COLO668 (cell line): ENCODE measurements around the gene C2orf49.

ENCODE experiments used
- DNase-seq: peaks from one replicate; lab custom pipeline; 2025; ENCODE audit not compliant: unreplicated experiment; lab: John Stamatoyannopoulos, UW

C2orf49 gene

DNA sequence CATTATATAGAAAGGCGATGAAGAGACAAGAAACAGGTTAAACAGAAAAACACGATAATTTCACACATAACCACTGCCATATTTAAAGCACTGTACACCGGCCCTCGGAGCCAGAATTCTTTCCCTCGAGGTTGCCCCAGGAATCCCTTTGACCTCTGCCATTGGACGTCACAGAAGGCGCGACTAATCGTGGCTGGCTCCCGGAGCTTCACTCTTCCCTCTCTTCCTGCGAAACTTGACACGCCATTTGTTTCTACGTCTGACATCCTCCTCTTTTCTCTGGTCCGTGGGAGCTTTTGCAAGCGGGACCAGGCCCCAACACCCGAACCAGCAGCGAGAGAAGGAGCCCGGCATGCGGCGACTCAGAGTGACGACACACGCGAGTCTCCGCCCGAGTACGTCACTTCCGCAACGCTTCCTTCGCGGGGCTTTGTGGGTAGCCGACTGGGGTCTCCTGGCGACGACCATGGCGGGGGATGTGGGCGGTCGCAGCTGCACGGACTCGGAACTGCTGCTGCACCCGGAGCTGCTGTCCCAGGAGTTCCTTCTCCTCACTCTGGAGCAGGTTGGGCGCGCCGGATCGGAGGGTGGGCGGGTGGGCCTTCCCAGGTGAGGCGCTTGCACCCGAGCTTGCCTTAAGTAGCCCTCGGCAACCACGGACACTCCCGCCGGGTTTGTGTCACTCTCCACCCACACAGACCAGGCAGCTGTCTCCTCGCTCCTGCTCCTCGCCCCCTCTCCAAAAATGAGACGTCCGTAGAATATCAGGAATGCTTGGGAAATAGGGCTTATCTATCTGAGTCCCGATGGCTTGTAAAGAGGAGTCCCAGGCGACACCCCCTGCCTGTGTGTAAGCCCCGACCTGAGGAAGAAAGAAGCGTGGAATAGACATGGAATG is at the start of gene C2orf49:
TSS of gene C2orf49 (plus strand) at position 419 of the 898 bp plus-strand sequence. CDS start at position 467, 48 bp downstream.
- DNase-seq, result peak; percentile 89

- DNase-seq, result peak; percentile 20
These were observed 49.6 kb upstream of the C2orf49 start for GRCh38 chr2:105287692-105288091.

GRCh38 chr2:105288133-105288532 is 49.2 kb upstream of the C2orf49 start:
- DNase-seq, result no peak

DNA sequence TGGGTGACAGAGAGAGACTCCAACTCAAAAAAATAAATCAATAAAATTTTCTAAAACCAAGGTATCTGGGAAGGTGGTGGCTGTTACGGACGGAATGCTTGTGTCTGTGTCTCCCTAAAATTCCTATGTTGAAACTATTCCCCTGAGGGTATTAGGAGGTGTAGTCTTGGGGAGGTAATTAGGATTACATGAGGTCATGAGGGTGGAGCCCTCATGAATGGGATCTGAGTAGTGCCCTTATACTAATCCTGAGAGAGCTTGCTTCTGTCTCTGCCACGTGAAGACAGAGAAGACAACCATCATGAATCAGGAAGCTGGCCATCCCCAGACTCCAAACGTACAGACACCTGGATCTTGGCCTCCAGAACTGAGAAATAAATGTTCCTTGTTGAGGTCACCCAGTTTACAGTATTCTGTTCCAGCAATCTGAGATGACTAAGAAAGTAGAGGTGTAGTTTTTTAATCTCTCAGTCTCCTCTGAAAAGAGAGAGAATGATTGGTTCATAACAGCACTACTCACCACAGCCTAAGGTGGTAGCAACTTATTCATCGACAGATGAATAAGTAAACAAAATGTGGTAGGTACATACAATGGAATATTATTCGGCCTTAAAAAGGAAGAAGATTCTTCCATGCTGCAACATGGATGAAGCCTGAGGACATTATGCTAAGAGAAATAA is 46.2 kb upstream of the C2orf49 start:
- DNase-seq, result no peak

GRCh38 chr2:105291981-105292380 is 45.4 kb upstream of the C2orf49 start:
- DNase-seq, result no peak

DNA sequence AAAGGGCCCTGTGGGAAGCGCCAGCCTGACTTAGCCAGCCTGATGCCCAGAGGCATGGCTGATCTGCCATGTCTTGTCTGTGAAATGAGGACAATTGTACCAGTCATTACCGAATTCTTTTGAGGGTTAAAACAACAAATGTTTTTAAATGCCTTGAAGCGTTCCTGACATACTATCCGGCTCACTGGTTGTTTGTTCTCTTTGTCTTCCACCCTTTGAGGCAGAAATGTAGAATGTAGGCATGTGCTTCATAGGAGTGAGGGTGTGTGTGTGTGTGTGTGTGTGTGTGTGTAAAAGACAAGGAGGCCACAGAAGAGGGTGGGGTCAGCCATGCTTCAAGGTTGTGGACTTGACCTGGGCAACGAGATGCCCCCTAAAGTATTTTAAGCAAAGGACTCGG is 43.3 kb upstream of the C2orf49 start:
- DNase-seq, result no peak

DNA sequence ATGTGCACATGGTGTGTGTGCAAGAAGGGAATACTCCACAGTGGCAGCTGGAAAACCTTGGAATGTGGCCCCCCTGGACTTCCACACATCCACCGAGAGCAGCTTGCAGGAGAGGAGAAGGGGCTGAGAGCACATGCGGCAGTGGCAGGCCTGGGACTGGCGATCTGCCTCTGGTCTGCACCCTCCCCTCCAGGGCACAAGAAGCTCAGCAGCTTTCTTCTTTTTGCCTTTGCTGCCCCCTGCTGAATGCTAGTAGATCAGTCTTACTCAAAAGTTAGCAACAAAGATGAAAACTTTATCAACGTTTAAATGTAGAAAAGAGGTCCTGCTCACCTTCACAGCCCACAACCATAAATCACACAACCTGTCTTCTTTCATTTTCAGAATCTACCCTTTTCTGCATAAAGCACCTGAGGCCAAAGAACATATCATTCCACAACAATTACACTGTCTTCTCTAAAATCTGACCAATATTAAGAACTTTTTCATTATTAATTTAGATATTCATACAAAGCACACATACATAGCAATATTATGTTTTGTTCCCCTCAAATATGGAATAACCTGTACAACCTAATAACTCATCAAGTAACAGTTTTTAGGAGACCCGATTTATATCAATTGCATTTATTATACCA is 42.4 kb upstream of the C2orf49 start:
- no peak for DNase-seq

DNA sequence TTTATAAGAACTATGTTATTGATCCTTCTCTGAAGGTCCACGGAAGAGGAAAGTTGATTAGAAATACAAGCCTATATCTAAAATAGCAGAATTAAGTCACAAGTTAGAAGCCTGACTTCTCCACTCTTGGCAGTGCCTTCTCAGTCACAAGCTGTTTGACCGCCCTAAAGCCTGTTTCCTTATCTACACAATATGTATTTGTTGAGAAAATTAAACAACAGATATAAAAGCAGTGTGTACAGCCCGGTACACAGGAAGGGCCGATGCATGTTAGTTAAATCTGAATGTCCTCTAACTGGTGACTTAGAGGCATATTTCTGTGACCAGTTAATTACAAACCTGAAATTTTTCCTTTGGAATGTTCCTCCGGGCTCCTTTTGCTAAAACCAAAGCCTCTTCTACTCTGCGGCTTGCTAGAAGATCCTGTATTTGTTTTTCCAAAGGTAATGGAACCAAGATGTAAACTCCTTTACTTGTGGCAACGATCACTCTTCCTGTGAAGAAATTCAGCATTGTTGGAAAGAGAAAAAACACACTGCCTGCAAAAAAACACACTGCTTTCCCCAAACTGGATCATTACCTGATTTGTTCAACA is 41.2 kb upstream of the C2orf49 start:
- no peak for DNase-seq

GRCh38 chr2:105297216-105297615 is 40.1 kb upstream of the C2orf49 start:
- no peak for DNase-seq

DNA sequence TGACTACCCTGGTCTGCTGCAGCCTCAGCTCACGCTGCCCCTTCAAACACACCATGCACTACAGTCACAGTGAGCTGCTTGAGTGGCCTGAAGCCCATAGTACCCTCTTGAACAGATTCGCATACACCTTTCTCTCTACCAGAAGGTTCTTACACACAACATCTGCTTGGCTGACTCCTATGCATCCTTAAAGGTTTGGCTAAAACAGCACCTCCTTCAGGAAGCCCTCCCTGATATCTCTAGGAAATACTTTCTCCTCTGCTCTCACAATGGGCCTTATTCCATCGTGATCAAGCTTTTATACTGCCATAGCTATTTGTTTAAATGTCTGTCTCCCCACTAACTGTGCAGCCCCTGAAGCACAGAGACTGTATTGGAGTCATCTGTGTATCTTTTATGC is 39.3 kb upstream of the C2orf49 start:
- DNase-seq, result no peak

GRCh38 chr2:105299290-105299689 is 38.0 kb upstream of the C2orf49 start:
- DNase-seq, result no peak

DNA sequence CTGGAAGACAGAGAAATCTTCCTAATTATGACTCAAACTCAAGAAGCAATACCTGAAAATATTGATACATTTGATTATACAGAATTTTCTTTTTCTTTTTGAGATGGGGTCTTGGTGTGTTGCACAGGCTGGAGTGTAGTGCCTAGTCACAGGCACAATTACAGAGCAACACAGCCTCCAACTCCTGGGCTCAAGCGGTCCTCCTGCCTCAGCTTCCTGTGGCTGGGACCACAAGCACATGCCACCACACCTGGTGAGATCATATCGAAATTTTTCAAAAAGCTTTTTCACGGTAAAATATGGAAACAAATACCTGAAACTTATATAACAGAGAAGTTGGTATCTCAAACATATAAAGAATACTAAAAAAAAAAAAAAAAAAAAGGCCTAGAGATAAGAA is 35.7 kb upstream of the C2orf49 start:
- DNase-seq, result no peak

- no peak for DNase-seq
These were observed 30.2 kb upstream of the C2orf49 start for GRCh38 chr2:105307146-105307545.

DNA sequence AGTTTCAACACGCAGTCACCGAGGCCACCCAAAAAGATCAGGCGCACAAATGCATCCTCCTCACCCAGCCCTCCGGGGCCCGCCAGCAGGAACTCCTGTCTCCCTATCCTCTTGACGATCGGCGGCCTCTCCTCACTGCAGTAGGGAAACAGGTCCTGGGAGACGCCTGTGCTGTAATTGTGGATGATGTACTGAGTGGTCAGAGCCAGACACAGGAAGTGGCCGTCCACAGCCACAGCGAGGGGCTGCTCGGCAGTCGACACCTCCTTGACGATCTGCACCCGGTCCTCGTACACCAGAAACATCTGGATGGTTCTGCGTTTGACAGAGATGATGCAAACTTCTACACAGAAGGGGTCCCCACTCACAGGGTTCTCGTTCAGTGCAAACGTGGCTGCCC is 29.8 kb upstream of the C2orf49 start:
- DNase-seq, result no peak

GRCh38 chr2:105307962-105308361 is 29.4 kb upstream of the C2orf49 start:
- DNase-seq, result no peak

DNA sequence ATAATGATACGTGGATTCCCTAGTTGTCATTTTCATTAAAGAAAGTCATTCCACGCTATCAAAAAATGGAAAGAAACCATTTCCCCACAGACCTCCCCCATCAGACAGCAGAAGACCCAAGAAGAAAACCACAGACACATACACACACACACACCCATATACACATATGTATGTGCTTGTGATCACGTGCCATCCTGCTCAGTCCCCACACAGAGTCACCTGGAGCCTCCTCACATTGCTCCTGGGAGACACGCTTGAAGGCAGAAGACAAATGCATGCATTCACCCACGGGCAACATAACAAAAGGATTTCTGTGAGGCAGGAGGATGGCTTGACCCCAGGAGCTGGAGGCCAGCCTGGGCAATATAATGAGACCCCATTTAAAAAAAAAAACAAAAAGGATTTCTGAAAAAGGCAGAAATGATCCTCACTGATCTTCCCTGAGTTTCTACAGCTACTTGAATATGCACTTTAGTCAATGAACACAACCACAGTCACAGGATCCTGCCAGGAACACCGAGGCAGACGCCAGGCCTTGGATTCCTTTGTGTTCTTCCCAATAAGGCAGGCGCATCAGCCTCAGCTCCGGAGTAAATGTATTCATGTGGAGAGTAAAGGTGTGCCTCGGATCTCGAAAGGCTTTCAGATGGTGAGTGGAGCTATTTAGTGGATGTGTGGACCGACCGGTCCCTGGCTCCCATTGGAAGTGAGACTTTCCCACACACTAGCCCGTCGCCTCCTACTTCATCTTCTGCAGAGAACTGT is 28.8 kb upstream of the C2orf49 start:
- DNase-seq, result no peak

DNA sequence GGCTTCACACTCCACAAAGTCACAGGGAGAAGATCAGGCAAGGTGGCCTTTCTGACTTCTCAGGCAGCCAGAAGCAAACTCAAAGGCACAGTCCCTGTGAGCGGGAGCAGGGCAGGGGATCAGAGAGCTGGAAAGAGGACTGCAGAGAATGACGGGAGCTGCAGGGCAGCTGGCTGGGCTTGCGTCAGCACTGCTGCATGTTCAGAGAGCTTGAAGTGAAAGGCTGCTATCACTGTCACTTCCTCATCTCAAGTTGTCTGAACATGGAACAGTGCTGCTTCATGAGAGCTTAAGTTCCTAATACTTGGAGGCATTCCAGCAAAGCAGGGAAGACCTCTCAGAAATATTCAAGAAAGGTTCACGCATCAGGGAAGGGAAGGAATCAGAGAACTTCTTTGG is 28.2 kb upstream of the C2orf49 start:
- no peak for DNase-seq

GRCh38 chr2:105313877-105314276 is 23.5 kb upstream of the C2orf49 start:
- DNase-seq, result no peak

DNA sequence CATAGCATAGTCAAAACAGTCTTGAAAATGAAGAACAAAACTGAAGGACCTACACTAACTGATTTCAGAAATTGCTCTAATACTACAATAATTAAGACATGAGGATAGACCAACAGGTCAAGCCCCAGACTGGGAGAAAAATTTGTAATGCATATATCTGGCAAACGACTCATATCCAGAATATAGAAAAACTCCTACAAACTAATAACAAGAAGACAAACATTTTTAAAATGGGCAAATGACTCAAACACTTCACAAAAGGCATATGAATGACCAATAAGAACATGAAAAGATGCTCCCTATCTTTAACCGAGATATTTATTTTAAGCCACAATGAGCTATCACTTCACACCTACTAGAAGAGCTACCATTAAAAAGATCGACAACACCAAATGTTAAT is 22.0 kb upstream of the C2orf49 start:
- DNase-seq, result no peak

DNA sequence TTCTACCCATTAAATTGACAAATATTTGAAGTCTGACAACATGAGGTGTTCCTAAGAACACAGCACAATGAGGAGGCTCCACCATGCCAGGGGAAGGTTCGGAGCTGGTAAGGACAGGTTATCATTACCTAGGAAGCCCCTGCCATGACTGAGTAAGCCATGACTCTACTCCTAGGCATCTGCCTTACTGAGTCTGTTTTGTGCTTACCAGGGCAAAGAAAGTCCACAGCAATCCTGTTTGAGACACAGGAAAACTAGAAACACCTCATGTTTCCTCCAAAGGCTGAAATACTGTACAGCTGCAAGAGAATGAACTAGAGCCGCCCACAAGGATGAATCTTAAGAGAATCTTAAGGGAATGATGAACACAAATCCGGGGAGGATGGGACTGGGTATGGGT is 19.4 kb upstream of the C2orf49 start:
- DNase-seq, result no peak
